ENCODE results near the gene TRAF3. TPM values are rescaled to one million over a fixed set of nuclear protein-coding genes. Genes with fewer than 3 reads are reported as not detected.

TRAF3 gene
- total RNA-seq, 1 experiment from 2014 or later = 11.5 TPM

- Histone ChIP-seq H3K4me3 (ENCODE audit: insufficient read depth, low read depth, low read length) (no peak overlapping the region), H3K36me3 (replicated peaks; ENCODE audit: control insufficient read depth, insufficient read depth, low read length) (peaks cover 44% of the 10 kb centered on the region), H3K27me3 (ENCODE audit: control insufficient read depth, insufficient read depth, low read length) (no peaks in the 10 kb centered on the region)
- DNase-seq = no peak
Measured at GRCh38 chr14:102949801-102950451, 172.7 kb downstream of the TRAF3 start.

DNA sequence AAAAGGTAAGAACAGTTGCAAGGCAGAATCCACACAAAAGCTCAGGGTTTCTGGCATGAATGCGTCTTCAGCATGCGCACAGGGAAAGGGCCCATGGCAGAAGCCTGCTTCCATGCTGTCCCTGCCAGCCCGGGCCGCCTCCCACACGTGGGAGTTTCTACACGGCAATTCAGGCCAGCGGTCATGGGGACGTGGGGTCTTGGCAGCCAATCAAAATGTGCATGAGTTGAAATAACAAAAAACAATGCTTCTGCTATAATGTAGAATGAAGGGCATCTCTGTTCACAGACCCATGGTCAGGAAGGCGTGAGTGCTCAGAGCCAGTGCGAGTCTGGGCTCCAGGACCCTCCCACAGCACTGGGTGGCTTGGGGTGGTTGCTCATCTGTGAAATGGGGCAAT is 173.8 kb downstream of the TRAF3 start:
- Histone ChIP-seq H3K27me3 (ENCODE audit: control insufficient read depth, insufficient read depth, low read length) (no peaks in the 10 kb centered on the region), H3K36me3 (replicated peaks; ENCODE audit: control insufficient read depth, insufficient read depth, low read length) (peaks cover 37% of the 10 kb centered on the region), H3K4me3 (ENCODE audit: insufficient read depth, low read depth, low read length) (no peak overlapping the region)
- DNase-seq = no peak

GRCh38 chr14:102951799-102952198 is 174.6 kb downstream of the TRAF3 start:
- no peak overlapping the region for H3K4me3 ChIP-seq (ENCODE audit: insufficient read depth, low read depth, low read length)
- no peak for DNase-seq
- peaks cover 37% of the 10 kb centered on the region for H3K36me3 ChIP-seq (replicated peaks; ENCODE audit: control insufficient read depth, insufficient read depth, low read length)
- no peaks in the 10 kb centered on the region for H3K27me3 ChIP-seq (ENCODE audit: control insufficient read depth, insufficient read depth, low read length)

DNA sequence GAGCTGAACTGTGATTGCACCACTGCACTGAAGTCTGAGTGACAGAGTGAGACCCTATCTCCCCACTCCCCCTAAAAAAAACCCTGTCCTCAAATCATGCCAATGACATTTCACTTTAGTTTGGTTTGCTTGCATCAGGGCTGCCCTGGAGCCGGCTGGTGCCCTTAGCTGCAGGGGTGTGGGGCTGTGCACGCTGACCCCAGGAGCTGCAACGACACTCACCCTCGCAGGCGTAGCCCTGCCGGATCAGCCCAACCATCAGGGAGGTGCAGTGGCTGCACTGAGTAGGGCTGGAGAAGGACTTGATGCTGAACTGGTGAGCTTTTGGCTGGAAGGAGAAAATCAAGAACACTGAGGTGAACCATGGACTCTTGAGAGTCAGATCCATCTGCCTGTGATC is 175.0 kb downstream of the TRAF3 start:
- H3K4me3 ChIP-seq (ENCODE audit: insufficient read depth, low read depth, low read length) = no peak overlapping the region
- peaks cover 37% of the 10 kb centered on the region for H3K36me3 ChIP-seq (replicated peaks; ENCODE audit: control insufficient read depth, insufficient read depth, low read length)
- no peak for DNase-seq

DNA sequence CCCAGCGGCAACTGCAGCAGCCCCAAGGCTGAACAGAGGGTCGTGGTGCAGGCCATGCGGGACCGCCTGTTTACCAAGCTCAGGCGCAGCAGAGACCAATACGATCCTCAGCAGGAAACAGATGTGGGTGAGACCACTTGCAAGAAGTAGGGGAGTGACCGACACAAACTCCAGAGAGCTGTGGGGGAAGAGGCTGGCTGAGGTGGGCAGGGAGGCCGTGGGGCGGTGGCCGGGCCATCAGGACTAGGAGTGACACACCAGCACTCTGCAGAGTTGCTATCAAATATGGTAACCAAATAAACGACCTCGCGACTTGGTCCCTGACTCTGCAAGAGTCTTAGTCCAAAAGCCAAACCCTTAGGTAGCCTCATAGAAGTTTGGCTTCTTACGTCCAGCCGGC is 175.9 kb downstream of the TRAF3 start:
- Histone ChIP-seq H3K4me3 (ENCODE audit: insufficient read depth, low read depth, low read length) (no peak overlapping the region), H3K27me3 (ENCODE audit: control insufficient read depth, insufficient read depth, low read length) (no peaks in the 10 kb centered on the region), H3K36me3 (replicated peaks; ENCODE audit: control insufficient read depth, insufficient read depth, low read length) (peaks cover 41% of the 10 kb centered on the region)
- DNase-seq = no peak

More for the DNA sequence above, 175.0 kb downstream of the TRAF3 start:
- no peaks in the 10 kb centered on the region for H3K27me3 ChIP-seq (ENCODE audit: control insufficient read depth, insufficient read depth, low read length)

DNA sequence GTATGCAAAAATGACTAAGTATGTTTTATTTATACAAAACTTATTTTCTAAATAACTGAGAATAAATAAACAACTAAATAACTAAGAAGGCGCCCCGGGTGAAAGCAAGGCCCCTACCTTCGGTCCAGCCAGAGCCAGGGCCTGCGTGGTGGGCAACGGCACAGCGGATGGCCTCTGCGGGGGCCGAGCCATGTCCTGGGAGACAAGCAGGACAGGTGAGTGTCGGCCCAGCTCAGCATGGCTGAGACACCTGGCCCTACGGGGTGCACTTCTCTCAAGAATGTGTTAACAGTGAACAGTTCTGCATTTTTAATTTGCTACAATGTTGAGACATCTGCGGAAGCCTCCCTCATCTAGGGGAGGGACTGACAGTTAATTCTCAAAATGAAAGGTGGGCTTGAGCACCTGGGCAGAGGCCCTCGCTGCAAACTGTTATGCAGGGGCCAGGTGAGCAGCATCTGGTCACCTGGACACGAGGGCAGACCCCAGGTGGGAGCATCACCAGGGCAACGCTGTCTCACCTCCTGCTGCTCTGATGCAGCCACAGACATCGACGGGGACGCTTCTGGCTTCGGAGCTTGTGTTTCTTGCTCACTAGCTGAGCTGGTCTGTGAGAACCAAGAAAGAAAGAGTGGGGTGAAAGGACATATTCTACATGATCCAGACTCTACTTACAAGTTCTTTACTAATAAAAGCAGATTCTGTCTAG is 177.0 kb downstream of the TRAF3 start:
- no peak for DNase-seq
- peaks cover 44% of the 10 kb centered on the region for H3K36me3 ChIP-seq (replicated peaks; ENCODE audit: control insufficient read depth, insufficient read depth, low read length)

DNA sequence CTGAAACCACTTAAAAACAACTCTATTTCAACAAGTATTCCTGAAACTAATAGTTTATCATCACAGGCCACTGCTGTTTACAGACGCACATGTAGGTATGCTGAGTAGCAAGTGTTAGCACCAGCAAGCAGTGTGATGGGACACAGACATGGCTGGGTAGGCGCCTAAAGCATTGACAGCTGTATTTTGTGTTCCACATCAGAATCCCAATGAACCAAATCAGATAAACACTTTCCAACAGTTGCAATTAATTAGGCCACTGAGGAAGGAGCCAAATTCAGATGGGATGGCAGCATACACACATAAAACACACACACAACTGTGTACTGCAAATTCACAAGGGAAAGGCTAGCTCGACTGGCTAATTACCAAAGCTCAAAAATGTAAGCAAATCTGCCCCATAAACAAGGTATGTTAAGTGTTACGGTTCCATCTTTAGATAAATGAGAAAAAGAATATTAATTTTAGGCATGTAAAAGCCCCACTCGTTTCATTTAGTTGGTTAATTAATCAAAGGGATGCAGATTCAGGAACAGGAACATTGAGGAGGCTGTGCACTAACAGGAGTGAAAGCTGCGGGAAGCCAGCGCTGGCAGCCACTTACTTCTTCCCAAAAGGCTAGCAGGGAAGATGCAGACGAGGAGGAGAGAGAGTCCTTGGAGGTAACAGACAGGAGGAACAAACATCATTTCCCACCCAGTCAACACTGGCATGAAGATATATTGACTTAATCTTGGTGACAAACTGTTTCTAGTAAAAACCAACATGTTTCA is 178.6 kb downstream of the TRAF3 start:
- H3K4me3 ChIP-seq (ENCODE audit: insufficient read depth, low read depth, low read length) = no peak overlapping the region
- peaks cover 35% of the 10 kb centered on the region for H3K36me3 ChIP-seq (replicated peaks; ENCODE audit: control insufficient read depth, insufficient read depth, low read length)
- no peaks in the 10 kb centered on the region for H3K27me3 ChIP-seq (ENCODE audit: control insufficient read depth, insufficient read depth, low read length)
- DNase-seq = no peak

More for the DNA sequence above, 177.0 kb downstream of the TRAF3 start:
- no peaks in the 10 kb centered on the region for H3K27me3 ChIP-seq (ENCODE audit: control insufficient read depth, insufficient read depth, low read length)
- no peak overlapping the region for H3K4me3 ChIP-seq (ENCODE audit: insufficient read depth, low read depth, low read length)

GRCh38 chr14:102957222-102957621 is 180.0 kb downstream of the TRAF3 start:
- H3K36me3 ChIP-seq (replicated peaks; ENCODE audit: control insufficient read depth, insufficient read depth, low read length) = peaks cover 34% of the 10 kb centered on the region

DNA sequence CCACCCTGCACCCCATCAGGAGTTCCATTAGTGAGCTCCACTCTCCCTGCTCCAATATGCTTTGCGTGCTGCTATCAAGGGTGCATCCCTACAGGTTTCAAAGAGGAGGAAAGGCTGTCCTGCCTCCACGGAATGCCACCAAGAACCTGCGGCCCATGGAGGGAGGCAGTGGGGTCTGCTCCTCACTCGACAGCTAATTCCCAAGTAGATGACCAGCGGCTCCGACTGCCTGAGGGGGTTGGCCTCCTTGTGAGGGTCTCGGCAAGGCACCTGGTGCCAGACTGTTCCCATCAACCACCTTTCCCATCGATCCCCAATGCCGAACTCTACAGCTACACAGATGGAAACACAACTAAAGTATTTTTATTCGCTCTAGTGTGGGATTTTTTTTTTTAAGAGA is 181.2 kb downstream of the TRAF3 start:
- H3K36me3 ChIP-seq (replicated peaks; ENCODE audit: control insufficient read depth, insufficient read depth, low read length) = peaks cover 30% of the 10 kb centered on the region
- no peaks in the 10 kb centered on the region for H3K27me3 ChIP-seq (ENCODE audit: control insufficient read depth, insufficient read depth, low read length)
- H3K4me3 ChIP-seq (ENCODE audit: insufficient read depth, low read depth, low read length) = no peak overlapping the region
- DNase-seq = no peak

More at GRCh38 chr14:102957222-102957621, 180.0 kb downstream of the TRAF3 start:
- no peak overlapping the region for H3K4me3 ChIP-seq (ENCODE audit: insufficient read depth, low read depth, low read length)
- H3K27me3 ChIP-seq (ENCODE audit: control insufficient read depth, insufficient read depth, low read length) = no peaks in the 10 kb centered on the region
- DNase-seq = no peak

Other genes with a start within 250 kb of the TRAF3 start
- 13.9 and 17.3 TPM in 2 replicates for gene RCOR1, start 184.8 kb upstream of the TRAF3 start, total RNA-seq (2014; rRNA removed; shearing (Covaris generic))
- 0.92 and 1.7 TPM in 2 replicates for gene AMN, start 145.2 kb downstream of the TRAF3 start, total RNA-seq (2014; rRNA removed; shearing (Covaris generic))

All from H7 (cell line).